ENCODE data around the gene M1AP. TPM values are rescaled to one million over a fixed set of nuclear protein-coding genes. Genes with fewer than 3 reads are reported as not detected.

Gene M1AP
- total RNA-seq, 4 donors from 2014 or later = 0.38 to 2.7 (median 0.52) TPM; not detected in 1

DNA sequence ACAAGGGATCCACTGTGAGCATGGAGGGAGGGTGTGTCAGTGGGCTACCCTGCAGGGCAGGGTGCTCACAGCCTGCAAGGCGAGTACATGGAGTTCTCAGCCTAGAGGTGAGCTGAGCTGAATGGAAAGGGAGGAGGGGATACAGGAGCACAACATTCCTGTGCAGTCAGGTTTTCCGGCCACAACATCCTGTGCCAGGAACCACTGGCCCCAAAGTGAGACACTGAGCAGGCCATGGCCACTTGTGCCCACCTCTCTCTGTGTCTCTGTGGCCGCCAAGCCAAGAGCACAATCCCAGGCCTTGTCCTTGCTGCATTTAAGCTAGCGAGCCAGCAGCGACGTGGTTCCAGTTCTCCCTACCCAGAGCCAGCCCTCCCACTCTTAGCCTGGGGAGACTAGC, 87.5 kb downstream of the M1AP start:
- intact Hi-C loops (cut with DNase I; ENCODE audit: low total_unique reads) = no loop called here
- H3K4me3 ChIP-seq (ENCODE audit: low read depth, poor library complexity, severe bottlenecking) = no peak overlapping the region
- TF ChIP-seq POLR2A (IDR thresholded peaks at IDR 0.05) (no peak), CTCF (IDR thresholded peaks at IDR 0.05) (no peak)
- peak in 1 of 2 donors; percentile 70 for DNase-seq (ENCODE audit: low spot score in 2 of 2)
- 45 to 61% methylated on average over 6 of the region's 6 CpGs for WGBS, 2 donors

DNA sequence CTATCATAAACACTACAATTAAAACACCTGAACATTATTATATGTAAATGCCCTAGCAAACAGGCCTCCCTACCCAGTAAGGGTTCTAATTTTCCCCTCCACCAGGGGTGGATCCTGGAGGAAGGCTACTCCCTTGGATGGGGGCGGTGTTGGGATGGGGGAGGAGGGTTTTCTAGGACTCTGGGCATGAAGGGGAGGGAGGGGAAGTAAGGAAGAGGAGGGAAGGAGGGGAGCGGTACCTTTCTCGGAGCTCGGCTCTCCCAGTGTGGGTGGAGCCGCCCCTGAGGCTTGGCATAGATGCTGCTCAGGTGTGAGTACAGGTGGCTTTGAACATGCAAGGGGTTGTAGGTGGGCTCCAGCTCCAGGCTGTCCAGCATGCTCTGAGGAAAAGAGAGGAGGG, 88.2 kb downstream of the M1AP start:
- intact Hi-C loops (cut with DNase I; ENCODE audit: low total_unique reads) = no loop called here
- WGBS, 2 donors = 30 to 35% methylated on average over 5 of the region's 5 CpGs
- no peak overlapping the region for H3K4me3 ChIP-seq (ENCODE audit: low read depth, poor library complexity, severe bottlenecking)
- no peak for TF ChIP-seq CTCF (IDR thresholded peaks at IDR 0.05)
- no peak for TF ChIP-seq POLR2A (IDR thresholded peaks at IDR 0.05)
- no peak for DNase-seq (ENCODE audit: low spot score in 2 of 2)

GRCh38 chr2:74558284-74559230, 89.6 kb downstream of the M1AP start:
- no peak overlapping the region for H3K4me3 ChIP-seq (ENCODE audit: low read depth, poor library complexity, severe bottlenecking)
- intact Hi-C loops (cut with DNase I; ENCODE audit: low total_unique reads) = no loop called here
- TF ChIP-seq POLR2A (IDR thresholded peaks at IDR 0.05) (no peak), CTCF (IDR thresholded peaks at IDR 0.05) (no peak)
- WGBS, 2 donors = 71 to 82% methylated on average over 7 of the region's 7 CpGs
- DNase-seq (ENCODE audit: low spot score in 2 of 2) = peak in 1 of 2 donors; percentile 75

DNA sequence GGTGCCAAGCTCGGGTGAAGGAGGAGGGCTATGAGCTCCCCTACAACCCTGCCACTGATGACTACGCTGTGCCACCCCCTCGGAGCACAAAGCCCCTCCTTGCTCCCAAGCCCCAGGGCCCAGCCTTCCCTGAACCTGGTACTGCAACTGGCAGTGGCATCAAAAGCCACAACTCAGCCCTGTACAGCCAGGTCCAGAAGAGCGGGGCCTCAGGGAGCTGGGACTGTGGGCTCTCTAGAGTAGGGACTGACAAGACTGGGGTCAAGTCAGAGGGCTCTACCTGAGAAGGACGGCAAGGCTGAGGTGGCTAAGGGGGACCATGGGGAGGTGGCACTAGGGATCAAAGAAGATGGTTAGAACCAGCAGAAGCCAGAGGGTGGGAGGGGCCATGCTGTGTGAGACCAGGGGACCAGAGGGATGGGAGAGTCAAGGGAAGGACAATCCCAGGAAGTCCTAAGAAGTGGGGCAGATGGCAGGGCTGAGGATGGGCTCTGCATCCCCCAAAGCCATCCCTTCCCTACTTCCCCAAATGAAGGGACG, 91.2 kb downstream of the M1AP start:
- intact Hi-C loops (cut with DNase I; ENCODE audit: low total_unique reads) = no loop called here

GRCh38 chr2:74556159-74556558, 92.0 kb downstream of the M1AP start:
- no peak overlapping the region for H3K4me3 ChIP-seq (ENCODE audit: low read depth, poor library complexity, severe bottlenecking)
- 83 to 91% methylated on average over 14 of the region's 14 CpGs for WGBS, 2 donors
- TF ChIP-seq POLR2A (IDR thresholded peaks at IDR 0.05) (no peak), CTCF (IDR thresholded peaks at IDR 0.05) (no peak)
- peak in 1 of 2 donors; percentile 78 for DNase-seq (ENCODE audit: low spot score in 2 of 2)
- intact Hi-C loops (cut with DNase I; ENCODE audit: low total_unique reads) = no loop called here

More for the DNA sequence above, 91.2 kb downstream of the M1AP start:
- TF ChIP-seq POLR2A (IDR thresholded peaks at IDR 0.05) (no peak), CTCF (IDR thresholded peaks at IDR 0.05) (no peak)
- WGBS, 2 donors = 88 to 91% methylated on average over 5 to 6 of the region's 6 CpGs
- no peak overlapping the region for H3K4me3 ChIP-seq (ENCODE audit: low read depth, poor library complexity, severe bottlenecking)
- peak in 1 of 2 donors; percentile 82 for DNase-seq (ENCODE audit: low spot score in 2 of 2)

Measured in lower leg skin (tissue), 4 donors.